Right cardiac atrium (tissue), 5 donors: ENCODE data around the gene BBX. TPM values are rescaled to one million over a fixed set of nuclear protein-coding genes. Genes with fewer than 3 reads are reported as not detected.

Experiments
- ATAC-seq, 2 donors: fragments of 200-7000 bp; cut with Tn5 transposase; one replicate each; pipeline versions ENCODE4 v1.8.0 to v1.9.1; 2020; ENCODE audit warnings: moderate library complexity in 2 of 2, mild to moderate bottlenecking in 1 of 2
- DNase-seq, 3 donors: peaks; one replicate each; pipeline ENCODE4 v3.0.0-alpha.2; 2020
- H3K27ac ChIP-seq: one replicate; pipeline ENCODE4 v1.5.1; 2013; ENCODE audit warnings: mild to moderate bottlenecking, low read length, control low read depth, moderate library complexity
- H3K27me3 ChIP-seq: one replicate; pipeline ENCODE4 v1.6.1; 2013; ENCODE audit not compliant: control insufficient read depth, insufficient read depth
- H3K4me1 ChIP-seq: one replicate; pipeline ENCODE4 v1.6.1; 2013; ENCODE audit warnings: low read length; ENCODE audit not compliant: control insufficient read depth, insufficient read depth
- H3K4me3 ChIP-seq: one replicate; pipeline ENCODE4 v1.5.1; 2013; ENCODE audit warnings: low read length, control low read depth
- H3K9me3 ChIP-seq: one replicate; pipeline ENCODE4 v1.6.1; 2013; ENCODE audit warnings: low read length; ENCODE audit not compliant: control insufficient read depth
- WGBS: extraction: QIAGEN DNeasy Blood & Tissue Kit; methylation state at CpG from one replicate; pipeline ENCODE4 v1.1.7; 2013; 5-methylcytosine and 5-hydroxymethylcytosine counted together
- intact Hi-C, 4 donors: fragments of 100-400 bp; cut with DNase I; formaldehyde crosslinking; loops; one replicate each; pipeline versions ENCODE4 v1.11.0 to v1.14.0; 2022 to 2023
- polyA plus RNA-seq: library from polyadenylated mRNA; stranded (reverse); fragments of 200-250 nt; gene quantifications from one replicate; pipeline ENCODE4 v1.2.3, GENCODE V29; 2013
- total RNA-seq, 4 donors: library from RNA; stranded (reverse); fragmentation: NEBNext Ultra II Directional; extraction: Animal tissue kit (Norgen Biotek cat#: 25700); gene quantifications; one replicate each; pipeline ENCODE4 v1.2.1, GENCODE V29; 2021
- donor health status: healthy with polysubstance abuse.
- donor health status: DM: no; HTN: yes; CAD: no.
- donor health status: DM: no; HTN: no; CAD: no.
- donor health status: DM: no; HTN: yes; CAD: no; lungs with severe emphysema.
- donor health status: DM: yes; HTN: yes; CAD: no.

The BBX gene
- total and polyA plus RNA-seq, 5 donors, result 10.6 to 57.1 (median 49.2) TPM

DNA sequence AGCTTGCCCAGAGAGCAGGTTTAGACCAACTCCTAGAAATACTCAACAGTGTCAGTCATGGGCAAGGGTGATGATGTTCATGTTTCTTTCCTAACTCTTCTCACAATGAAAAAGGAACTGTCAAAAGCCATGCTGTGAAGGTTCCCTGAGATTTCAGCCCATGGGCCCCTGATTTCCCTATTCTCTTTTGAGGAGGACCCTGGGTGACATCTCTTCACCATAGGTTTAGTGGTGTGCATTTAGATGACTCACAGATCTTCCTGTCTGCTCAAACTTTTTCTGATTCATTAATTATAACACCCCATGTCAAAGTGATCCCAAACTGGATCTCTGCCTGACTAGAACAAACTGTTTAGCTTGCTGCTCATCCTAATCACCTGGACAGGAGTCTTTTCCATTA is 108.0 kb downstream of the BBX start:
- H3K27me3 ChIP-seq, result no peaks in the 10 kb centered on the region
- intact Hi-C loops, result no loop called here
- ATAC-seq, result no peak

DNA sequence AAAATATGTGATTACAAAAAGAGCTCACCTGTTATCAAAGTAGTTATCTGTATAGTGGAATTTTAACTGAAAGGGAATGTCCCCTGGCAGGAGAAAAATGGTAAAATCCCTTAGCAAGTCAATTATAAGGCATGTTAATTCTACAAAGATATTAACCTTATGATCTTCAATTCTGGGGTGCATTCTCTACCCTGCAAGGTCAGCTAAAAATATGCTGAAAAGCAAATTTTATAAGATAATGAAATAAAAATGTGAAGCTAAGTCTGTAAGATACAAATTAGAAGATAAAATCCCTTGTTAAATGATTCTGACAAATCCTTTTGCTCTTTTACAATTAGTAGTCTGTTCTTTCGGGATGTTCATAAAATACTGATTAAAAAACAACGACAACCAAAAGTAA is 109.8 kb downstream of the BBX start:
- no peaks in the 10 kb centered on the region for H3K9me3 ChIP-seq
- no peak for ATAC-seq
- no peaks in the 10 kb centered on the region for H3K27me3 ChIP-seq
- H3K4me3 ChIP-seq, result no peak overlapping the region
- DNase-seq, result no peak
- 82% methylated on average over 2 of the region's 2 CpGs for WGBS
- peaks cover 2% of the 10 kb centered on the region for H3K4me1 ChIP-seq
- H3K27ac ChIP-seq, result no peak overlapping the region
- intact Hi-C loops, result no loop called here

More for the DNA sequence above, 108.0 kb downstream of the BBX start:
- H3K4me3 ChIP-seq, result no peak overlapping the region
- no peak overlapping the region for H3K27ac ChIP-seq
- H3K4me1 ChIP-seq, result peaks cover 2% of the 10 kb centered on the region
- H3K9me3 ChIP-seq, result no peaks in the 10 kb centered on the region
- DNase-seq, result no peak

DNA sequence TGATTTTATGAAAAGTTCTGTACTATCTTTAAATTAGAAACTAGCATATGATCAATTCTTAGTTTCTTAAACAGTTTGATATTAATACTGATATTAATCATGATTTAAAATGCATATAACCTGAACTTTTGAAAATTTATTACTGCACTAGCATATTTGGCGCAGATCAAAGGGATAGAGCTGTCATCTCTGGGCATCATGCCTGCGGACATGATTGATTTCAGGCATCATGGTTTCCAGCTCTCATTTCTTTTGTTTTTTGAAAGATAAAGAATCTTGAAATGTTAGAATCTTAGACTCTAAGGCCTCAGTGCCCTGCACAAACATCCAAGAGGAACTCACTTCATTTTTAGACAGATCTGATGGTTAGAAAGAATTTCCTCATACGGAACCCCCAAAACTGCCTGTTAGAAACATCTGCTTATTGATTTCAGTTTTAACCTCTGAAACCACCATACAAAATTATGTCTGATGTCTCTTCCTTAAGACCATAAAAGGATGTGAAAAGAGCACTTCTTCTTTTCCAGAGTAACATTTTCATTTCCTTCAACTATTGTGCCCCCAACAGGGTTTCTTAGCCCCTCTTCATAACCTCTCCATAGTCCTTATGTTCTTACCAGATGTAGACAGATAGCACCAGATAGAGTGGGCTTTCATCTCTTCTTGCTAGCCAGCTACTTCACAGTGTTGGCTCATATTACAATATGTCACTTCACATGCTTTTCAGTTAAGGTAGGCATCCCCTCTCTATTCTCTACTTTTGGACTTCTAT is 110.8 kb downstream of the BBX start:
- intact Hi-C loops, result no loop called here
- ATAC-seq, result no peak
- H3K27me3 ChIP-seq, result no peaks in the 10 kb centered on the region
- WGBS, result 79% methylated on average over 3 of the region's 3 CpGs
- no peaks in the 10 kb centered on the region for H3K9me3 ChIP-seq
- H3K4me3 ChIP-seq, result no peak overlapping the region
- H3K4me1 ChIP-seq, result peaks cover 2% of the 10 kb centered on the region
- DNase-seq, result no peak
- no peak overlapping the region for H3K27ac ChIP-seq

DNA sequence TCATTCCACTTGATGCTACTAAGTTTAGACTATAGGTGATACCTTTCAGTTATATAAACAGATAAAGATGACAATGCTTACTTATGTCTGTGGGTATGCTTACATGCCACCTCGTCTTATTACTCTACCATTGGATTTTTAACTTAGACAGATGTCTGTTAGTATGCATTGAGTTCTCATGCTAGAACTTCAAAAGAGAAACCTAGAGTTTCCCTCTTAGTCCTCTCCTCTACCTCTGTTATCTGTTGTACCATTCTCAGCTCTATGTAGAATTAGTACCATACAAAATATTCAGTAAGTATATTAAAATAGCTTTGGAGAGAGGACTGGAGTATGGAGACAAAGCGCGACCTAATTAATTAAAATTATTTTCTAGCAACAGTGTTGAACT is 111.3 kb downstream of the BBX start:
- no peak for DNase-seq
- WGBS, result 91% methylated on average over 3 of the region's 3 CpGs

DNA sequence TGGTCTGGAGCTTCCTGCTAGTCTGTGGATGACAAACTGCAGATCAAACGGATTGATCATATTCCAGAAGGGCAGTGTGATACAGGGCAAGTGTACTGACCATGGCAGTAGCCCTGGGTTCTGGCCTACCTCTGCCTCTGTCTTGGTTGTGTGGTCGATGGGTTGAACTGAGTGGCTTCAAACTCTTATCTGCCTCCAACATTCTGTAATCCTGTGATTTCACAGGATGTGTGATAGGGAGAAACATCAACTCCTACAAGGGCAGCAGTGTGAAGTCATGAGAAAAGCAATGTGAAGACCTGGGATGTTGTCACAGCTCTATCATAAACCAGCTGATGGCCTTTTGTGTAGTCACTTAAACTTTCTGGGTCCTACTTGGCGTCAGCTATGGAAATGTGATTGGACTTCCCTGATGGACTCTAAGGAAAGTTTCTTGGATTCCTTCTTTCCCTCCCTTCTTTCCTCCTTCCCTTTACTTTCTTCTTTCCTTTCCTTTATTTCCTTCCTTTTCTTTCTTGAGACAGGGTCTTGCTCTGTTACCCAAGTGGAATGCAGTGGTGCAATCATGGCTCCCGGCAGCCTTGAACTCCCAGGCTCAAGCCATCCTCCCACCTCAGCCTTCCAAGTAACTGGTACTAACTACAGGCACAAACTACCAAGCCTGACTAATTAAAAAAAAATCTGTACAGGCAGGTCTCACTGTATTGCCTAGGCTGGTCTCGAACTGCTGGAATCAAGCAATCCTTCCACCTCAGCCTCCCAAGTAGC is 114.8 kb downstream of the BBX start:
- Histone ChIP-seq H3K9me3 (no peaks in the 10 kb centered on the region), H3K4me3 (no peak overlapping the region), H3K4me1 (no peaks in the 10 kb centered on the region), H3K27ac (no peak overlapping the region), H3K27me3 (no peaks in the 10 kb centered on the region)
- 82% methylated on average over 5 of the region's 5 CpGs for WGBS
- no peak for DNase-seq
- no peak for ATAC-seq
- intact Hi-C loops, result no loop called here

More for the DNA sequence above, 111.3 kb downstream of the BBX start:
- H3K4me3 ChIP-seq, result no peak overlapping the region
- no peak overlapping the region for H3K27ac ChIP-seq
- H3K27me3 ChIP-seq, result no peaks in the 10 kb centered on the region
- peaks cover 2% of the 10 kb centered on the region for H3K4me1 ChIP-seq
- intact Hi-C loops, result no loop called here
- no peaks in the 10 kb centered on the region for H3K9me3 ChIP-seq
- ATAC-seq, result no peak

DNA sequence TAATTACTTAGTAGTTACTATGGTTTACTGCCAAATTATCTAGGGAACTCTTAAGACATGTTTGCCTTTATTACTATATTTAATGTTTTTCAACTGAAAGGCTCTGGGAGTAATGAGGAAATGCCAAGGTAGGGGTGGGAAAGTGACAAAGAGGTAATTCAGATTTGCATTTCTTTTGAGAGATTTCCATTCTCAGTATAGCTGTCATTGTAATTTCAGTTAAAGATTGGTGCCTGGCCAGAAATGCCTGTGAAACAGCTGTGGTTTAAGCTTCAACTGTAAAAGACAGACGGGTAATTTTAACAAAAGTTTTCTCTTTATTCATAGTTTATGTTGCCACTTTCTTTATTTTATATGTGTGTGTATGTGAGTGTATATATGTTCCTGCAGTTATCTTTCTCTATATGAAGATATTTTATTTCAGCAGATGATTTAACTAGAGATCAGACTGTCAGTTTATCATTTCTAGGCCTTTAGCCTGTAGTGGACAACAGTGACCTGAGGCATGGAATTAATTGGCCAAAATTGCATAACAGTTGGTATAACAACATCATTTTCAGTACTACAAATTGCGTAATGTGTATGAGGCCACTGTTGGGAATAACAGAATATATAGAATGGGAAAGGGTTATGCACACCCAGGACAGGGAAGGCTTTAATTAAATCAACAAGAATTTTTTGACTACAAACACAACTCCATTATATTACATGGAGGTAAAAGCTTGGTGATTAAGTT is 119.0 kb downstream of the BBX start:
- Histone ChIP-seq H3K27me3 (no peaks in the 10 kb centered on the region), H3K9me3 (no peaks in the 10 kb centered on the region), H3K27ac (no peak overlapping the region), H3K4me1 (peaks cover 5% of the 10 kb centered on the region), H3K4me3 (no peak overlapping the region)
- ATAC-seq, result no peak
- 56% methylated on average over 2 of the region's 2 CpGs for WGBS
- intact Hi-C loops, result no loop called here
- no peak for DNase-seq

DNA sequence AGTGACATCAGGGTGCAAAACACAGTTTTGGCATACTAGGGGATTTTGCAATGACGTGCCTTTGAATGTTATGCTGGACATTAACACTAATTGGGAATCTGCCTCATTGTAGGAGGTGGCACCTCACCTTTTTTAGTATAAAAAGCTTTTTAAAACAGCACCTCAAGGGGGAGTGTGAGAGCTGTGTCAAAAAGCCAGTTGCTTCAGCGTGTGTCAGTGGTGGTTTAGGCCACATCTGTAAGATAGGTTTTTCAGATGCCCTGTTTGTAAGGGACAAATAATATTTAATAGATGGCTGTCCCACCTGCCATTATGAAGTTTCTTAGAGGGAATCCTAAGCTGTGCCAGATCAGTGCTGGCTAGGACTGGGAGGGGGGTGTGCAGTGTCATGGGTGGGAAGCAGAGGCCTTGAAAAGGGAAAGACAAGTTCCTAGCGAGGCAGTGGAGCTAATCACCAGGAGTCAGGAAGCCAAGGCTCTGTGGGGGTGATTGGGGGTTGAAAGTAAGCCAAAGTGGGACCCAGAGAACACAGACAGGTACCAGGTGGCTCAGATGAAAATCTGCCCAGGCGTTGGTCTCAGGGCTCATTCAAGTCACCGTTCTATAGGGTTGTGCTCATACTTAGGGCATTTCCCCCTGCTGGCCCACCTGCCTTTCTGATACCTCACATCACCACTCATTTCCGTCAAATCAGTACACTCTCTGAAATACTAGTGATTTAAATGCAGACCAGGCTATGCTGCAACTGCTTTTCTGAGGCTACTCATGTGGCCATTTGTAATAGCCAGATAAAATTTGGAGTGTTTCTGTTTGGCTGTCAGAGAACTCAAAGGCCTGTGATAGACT is 120.5 kb downstream of the BBX start:
- no peak for DNase-seq
- Histone ChIP-seq H3K4me1 (peaks cover 5% of the 10 kb centered on the region), H3K27ac (no peak overlapping the region), H3K4me3 (no peak overlapping the region), H3K9me3 (no peaks in the 10 kb centered on the region), H3K27me3 (no peaks in the 10 kb centered on the region)
- intact Hi-C loops, result no loop called here
- 84% methylated on average over 6 of the region's 6 CpGs for WGBS
- ATAC-seq, result peak in 1 of 2 donors; percentile 26

DNA sequence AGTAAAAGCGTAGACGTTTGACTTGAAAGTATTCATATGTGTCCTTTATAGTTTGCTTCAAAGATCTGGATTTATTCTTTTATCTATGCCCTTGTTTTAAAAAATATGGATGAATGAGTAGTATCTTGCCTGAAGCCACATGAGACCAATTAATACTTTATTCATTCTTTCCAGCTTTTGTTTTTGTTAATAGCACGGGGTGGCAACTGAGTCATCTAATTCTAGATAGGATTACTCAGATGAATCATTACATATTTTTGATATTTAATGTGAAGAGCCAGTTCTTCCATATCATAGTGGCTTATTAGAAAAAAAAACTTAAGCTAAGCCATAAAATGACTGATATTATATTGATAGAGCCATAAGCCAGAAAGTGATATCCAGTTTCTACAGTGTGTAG is 121.9 kb downstream of the BBX start:
- Histone ChIP-seq H3K9me3 (no peaks in the 10 kb centered on the region), H3K4me3 (no peak overlapping the region), H3K27me3 (no peaks in the 10 kb centered on the region), H3K4me1 (peaks cover 5% of the 10 kb centered on the region), H3K27ac (no peak overlapping the region)
- 78% methylated on average over 3 of the region's 3 CpGs for WGBS
- DNase-seq (no peak), ATAC-seq (no peak)
- intact Hi-C loops, result no loop called here

DNA sequence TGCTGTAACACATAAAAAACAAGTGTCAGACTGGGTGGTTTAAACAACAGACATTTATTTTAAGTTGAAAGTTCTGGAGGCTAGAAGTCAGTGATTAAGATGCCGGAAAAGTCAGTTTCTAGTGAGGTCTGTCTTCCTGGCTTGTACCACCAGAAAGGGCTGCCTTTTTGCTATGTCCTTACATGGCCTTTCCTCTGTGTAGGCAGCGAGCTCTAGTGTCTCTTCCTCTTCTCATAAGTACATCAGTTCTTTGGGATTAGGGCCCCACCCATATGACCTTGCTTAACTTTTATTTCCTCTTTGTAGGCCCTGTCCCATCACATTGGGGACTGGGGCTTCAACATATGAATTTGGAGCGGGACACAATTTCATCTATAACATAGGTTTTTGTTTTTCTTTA is 128.0 kb downstream of the BBX start:
- H3K9me3 ChIP-seq, result no peaks in the 10 kb centered on the region
- H3K27me3 ChIP-seq, result no peaks in the 10 kb centered on the region
- DNase-seq (no peak), ATAC-seq (peak in 1 of 2 donors; percentile 57)
- no peaks in the 10 kb centered on the region for H3K4me1 ChIP-seq
- H3K4me3 ChIP-seq, result no peak overlapping the region
- 72% methylated on average over 3 of the region's 3 CpGs for WGBS
- H3K27ac ChIP-seq, result no peak overlapping the region
- intact Hi-C loops, result no loop called here

DNA sequence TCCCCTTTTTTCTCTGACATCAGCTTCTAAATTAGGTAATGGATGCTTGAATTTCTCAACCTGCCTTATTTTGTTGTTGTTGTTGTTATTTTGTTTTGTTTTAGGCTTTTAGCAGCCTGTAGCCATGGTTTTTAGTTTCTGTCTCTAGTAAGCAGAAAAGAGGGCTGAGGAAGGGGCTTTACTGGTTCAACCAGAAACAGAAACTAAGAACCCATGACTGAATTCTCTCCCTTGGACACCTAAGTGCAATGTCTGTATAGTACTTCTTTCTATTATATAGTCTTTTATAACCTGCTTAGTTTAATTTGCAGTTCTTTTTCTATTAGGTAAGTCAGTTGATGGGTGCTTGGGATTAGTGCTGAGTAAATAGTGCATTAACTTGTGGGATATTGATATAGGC is 129.0 kb downstream of the BBX start:
- intact Hi-C loops, result no loop called here

More for the DNA sequence above, 129.0 kb downstream of the BBX start:
- Histone ChIP-seq H3K4me1 (no peaks in the 10 kb centered on the region), H3K27me3 (no peaks in the 10 kb centered on the region), H3K27ac (no peak overlapping the region), H3K4me3 (no peak overlapping the region), H3K9me3 (no peaks in the 10 kb centered on the region)
- DNase-seq, result no peak
- no peak for ATAC-seq
